ENCODE data around the gene CLTC. TPM values are rescaled to one million over a fixed set of nuclear protein-coding genes. Genes with fewer than 3 reads are reported as not detected.

The CLTC gene
- total and polyA plus RNA-seq, 2 of the 13 experiments (the other 11 are each of a cell fraction or from before 2014, with no cell fraction given): 134 to 283 TPM

- TF ChIP-seq ARID4A (CRISPR knock-in tag; IDR thresholded peaks at IDR 0.05; ENCODE audit: borderline replicate concordance) (no peak), ZFP37 (CRISPR knock-in tag; IDR thresholded peaks at IDR 0.05; ENCODE audit: borderline replicate concordance) (no peak), RELA (CRISPR knock-in tag; IDR thresholded peaks at IDR 0.05) (no peak), TRIM24 (CRISPR knock-in tag; IDR thresholded peaks at IDR 0.05) (no peak), ZNF503 (CRISPR knock-in tag; IDR thresholded peaks at IDR 0.05) (no peak), CREM (IDR thresholded peaks at IDR 0.05) (no peak), CREM (CRISPR knock-in tag; IDR thresholded peaks at IDR 0.05) (no peak), ZFX (CRISPR knock-in tag; IDR thresholded peaks at IDR 0.05; ENCODE audit: low read depth) (no peak), TAF15 (IDR thresholded peaks at IDR 0.05; ENCODE audit: low read depth, low read length, poor library complexity, severe bottlenecking) (no peak)
Measured at GRCh38 chr17:59734226-59734625, 114.5 kb downstream of the CLTC start (continued).
